NCI-H128 (cell line): Measurements from ENCODE around the gene RHOA.
"Not testable (repeated sequence)": the region's sequence is repeated elsewhere in the genome, so short reads cannot be mapped to it uniquely, and the experiment has no call there.

Source experiments
- DNase-seq: peaks from one replicate; lab custom pipeline; 2025; ENCODE audit not compliant: unreplicated experiment; lab: John Stamatoyannopoulos, UW

The RHOA gene

GRCh38 chr3:49412632-49413337 is 1.0 kb upstream of the RHOA start:
- DNase-seq, result no peak

DNA sequence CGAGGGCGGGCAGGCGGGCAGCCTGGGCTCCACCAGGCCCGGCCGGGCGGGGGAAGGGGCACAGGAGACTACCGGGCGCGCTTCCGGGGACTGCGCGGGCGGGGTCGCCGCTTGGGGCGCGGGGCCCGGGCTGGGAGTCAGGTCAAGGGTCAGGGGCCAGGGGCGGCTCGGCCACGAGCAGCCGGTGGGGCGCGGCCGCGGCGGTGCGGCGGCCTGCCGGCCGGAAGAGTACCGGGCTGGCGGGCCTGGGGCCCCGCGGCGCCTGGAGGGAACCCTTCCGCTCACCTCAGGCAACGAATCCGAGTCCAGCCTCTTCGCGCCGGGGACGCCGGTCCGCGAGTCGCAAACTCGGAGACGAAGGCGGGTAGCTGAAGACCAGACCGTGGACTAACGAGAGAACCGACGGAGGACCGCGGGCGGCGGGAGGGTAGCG is 225 bp downstream of the RHOA start:
- DNase-seq, result no peak

DNA sequence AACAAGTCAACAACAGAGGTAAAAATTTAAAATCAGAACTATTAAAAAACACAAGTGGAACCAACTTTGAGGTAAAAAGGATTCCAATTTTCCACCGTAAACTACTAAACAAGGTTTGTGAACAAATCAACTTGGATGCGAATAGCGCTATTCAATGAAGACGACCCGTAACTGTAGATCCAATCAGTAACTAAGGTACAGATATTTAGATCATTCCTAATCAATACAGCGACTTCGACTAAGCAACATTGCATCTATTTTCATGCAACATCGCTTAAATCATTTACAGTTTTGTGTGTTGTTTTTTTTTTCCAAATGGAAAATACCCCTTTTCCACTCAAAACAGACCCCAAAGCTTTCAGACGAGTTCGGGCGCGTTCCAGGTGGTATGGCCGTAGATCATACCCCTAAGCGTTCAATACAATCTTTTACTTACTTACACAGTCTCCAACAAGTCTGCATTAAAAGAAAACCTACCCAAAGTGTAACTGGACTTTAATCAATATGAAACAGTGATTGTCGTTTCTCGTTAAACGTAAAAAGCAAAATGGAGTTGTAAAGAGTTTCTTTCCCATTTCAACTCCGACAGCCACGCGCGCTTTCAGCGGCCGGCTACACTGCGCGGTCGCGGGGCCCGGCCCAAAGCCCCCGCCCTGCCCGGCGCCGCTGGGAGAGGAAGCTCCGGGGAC is 786 bp downstream of the RHOA start:
- no peak for DNase-seq

DNA sequence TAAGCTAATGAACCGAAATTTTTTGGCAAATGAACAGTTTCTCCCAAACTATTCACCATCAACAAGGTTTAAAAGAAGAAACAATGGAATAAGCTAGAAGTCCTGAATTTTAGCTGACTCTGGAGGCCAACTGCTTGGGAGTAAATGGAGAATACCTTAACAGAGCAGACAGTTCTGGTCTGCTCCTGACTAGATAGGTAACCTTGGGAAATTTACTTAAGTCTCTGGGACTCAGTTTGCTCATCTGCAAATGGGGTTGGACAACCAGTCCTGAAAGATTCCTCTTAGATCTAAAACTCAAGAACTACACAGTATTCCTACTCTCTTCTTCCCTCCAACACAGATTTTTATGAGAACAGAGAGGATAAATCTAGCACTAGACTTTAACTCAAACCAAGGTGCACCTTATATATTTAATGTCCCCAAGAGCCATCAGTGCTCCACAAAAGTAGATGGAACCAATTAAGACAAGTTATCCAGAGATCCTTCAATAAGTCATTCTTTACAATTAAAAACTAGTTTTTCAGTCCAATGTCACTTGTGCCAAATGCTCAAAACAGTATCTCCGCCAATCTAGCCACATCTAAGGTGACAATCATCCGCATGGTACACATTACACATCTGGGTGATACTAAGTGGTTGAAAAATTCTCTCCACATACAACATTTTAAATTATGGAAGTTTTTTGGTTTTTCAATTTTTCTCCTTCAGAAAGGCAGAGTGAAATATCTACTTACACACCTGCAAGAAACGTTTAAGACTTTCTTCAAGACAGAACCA is 1.5 kb downstream of the RHOA start:
- no peak for DNase-seq

DNA sequence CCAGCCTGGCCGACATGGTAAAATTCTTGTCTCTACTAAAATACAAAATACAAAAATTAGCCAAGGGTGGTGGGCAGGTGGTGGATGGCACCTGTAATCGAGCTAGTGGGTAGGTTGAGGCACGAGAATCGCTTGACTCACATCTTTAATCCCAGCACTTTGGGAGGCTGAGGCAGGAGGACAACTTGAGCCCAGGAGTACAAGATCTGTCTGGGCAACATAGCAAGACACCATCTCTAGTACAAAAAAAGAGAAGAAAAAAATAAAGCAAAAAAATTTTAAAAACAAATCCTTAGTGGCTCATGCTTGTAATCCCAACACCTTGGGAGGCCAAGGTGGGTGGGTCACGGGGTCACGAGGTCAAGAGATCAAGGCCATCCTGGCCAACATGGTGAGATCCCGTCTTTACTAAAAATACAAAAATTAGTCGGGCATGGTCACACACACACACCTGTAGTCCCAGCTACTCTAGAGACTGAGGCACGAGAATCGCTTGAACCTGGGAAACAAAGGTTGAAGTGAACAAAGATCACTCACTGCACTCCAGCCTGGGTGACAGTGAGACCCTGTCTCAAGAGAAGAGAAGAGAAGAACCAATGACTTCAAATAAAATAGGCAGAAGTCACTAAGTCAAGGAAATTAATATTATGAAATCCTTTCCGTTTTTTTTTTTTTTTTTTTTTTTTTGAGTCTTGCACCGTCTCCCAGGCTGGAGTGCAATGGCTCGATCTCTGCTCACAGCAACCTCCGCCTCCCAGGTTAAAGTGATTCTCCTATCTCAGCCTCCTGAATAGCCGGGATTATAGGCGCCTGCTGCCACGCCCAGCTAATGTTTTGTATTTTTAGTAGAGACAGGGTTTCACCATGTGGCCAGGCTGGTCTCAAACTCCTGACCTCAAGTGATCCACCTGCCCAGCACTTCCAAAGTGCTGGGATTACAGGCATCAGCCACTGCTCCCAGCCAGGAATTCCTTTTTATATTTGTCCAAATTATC is 4.9 kb downstream of the RHOA start:
- no peak for DNase-seq

GRCh38 chr3:49405570-49405969 is 6.2 kb downstream of the RHOA start:
- DNase-seq, result not testable (repeated sequence)

GRCh38 chr3:49403891-49404290 is 7.9 kb downstream of the RHOA start:
- no peak for DNase-seq

DNA sequence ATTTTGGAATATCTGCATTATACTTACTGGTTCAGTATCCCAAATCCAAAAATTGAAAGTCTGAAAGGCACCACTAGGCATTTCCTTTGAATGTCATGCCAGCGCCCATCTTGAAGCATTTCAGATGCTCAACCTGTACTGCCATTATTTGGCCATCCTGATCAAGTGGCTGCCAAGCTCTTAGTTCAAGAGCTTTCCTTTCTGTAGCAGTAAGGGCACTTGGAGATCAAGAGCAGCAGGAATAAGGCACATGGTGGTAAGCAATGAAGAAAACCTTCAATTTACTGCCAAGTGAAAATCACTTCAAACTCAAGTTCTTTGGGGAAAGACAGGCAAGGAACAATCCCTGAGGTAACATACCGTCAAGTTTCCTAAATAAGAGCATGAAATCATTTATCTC is 10.0 kb downstream of the RHOA start:
- no peak for DNase-seq

DNA sequence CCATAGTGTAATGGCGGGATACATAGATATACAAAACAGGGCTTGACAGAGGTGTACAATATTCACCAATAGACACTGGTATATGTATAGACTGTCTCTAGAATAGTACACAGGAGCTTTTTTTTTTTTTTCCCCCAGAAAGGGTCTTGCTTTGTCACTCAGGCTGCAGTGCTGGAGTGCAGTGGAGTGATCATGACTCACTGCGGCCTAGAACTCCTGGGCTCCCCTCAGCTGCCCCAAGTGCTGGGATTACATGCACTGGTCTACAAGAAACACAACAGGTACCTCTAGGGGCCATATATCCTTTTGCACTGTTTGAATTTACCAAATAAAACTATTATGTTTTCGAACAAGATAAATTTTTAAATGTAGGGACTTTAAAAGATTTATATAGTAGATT is 12.3 kb downstream of the RHOA start:
- no peak for DNase-seq

DNA sequence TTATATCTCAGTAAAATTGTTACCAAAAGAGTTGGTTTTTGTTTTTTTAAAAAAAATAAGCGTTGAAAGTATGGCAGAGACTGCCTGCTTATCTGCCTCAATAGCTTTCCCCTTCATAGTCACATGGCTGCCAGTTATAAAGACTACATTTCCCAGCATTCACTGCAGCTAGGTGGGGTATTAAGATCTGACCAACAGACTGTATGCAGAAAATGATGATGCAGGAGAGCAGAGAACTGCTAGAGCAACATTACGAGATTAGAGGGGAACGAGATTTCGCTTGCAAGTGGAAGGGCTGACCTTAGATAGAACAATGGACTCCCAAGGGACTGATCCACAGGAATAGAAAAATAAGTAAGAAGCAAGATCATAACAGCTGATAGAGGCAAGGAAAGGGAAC is 14.3 kb downstream of the RHOA start:
- no peak for DNase-seq

GRCh38 chr3:49391310-49391709 is 20.5 kb downstream of the RHOA start:
- DNase-seq, result not testable (repeated sequence)

DNA sequence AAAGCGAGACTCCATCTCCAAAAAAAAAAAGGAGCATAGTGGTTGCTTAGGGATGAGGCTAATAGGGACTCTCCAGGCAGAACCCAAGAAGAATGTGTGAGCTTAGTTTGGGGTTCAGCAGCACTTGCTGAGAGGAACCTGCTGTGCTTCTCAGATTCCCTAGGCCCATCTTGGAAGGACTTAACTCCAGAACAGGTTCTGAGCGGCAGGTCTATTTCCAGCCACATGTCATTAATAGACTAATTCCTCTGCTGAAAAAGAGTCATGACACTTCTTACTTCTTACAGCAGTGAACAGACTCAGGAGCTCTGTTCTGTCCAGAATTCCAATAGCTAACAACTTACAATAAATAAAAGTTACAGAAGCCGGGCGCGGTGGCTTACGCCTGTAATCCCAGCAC is 22.5 kb downstream of the RHOA start:
- DNase-seq, result no peak

DNA sequence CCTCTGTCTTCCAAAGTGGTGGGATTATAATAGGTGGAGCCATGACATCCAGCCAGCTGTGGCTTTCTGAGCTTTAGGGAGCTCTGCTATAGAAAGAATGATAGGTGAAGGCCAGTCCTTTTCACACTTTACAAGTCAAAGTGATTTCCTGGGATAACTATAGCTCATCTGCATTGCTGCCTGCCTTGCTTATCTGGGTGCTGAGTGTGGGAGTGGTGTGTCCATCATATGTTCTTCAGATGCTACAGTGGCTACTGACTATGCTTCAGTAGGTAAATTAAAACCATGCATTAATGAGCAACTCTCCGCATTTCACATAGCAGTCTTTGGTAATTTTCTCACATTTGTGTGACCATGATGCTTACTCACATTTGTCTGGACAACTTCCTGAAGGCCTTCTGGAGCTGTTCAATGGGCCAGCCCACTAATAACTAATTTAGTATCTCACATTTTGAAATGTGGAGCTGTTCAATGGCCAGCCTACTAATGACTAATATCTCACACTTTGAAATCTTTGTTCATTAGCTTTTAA is 23.4 kb downstream of the RHOA start:
- no peak for DNase-seq

GRCh38 chr3:49387721-49388120 is 24.1 kb downstream of the RHOA start:
- DNase-seq, result no peak

- DNase-seq, result no peak
Observed at GRCh38 chr3:49386056-49386756, 25.6 kb downstream of the RHOA start.

GRCh38 chr3:49385617-49386016 is 26.2 kb downstream of the RHOA start:
- DNase-seq, result no peak

- DNase-seq, result no peak
Observed at GRCh38 chr3:49383387-49383786, 28.4 kb downstream of the RHOA start.

DNA sequence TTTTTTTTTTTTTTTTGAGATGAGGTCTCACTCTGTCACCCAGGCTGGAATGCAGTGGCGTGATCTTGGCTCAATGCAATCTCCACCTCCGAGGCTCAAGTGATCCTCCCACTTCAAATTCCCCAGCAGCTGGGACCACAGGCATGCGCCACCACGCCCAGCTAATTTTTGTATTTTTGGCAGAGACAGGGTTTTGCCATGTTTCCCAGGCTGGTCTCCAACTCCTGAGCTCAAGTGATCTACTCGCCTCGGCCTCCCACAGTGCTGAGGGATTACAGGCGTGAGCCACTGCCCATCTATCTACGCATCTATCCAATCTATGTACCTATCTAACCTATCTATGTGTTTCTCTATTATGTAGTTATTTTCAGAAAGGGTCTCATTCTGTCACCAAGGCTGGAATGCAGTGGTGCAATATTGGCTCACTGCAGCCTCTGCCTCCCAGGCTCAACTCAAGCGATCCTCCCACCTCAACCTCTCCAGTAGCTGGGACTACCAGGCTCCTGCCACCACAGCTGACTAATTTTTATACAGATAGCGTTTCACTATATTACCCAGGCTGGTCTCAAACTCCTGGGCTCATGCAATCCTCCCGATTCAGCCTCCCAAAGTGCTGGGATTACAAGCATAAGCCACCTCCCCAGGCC is 33.4 kb downstream of the RHOA start:
- no peak for DNase-seq

- no peak for DNase-seq
Observed at GRCh38 chr3:49377483-49377882, 34.3 kb downstream of the RHOA start.
